HepG2 (cell line): ENCODE results near the gene RNU7-1. TPM values are rescaled to one million over a fixed set of nuclear protein-coding genes. Genes with fewer than 3 reads are reported as not detected.

ENCODE experiments used
- AHDC1 ChIP-seq: sonication (generic); formaldehyde crosslinking; IDR thresholded peaks from 2 replicates; pipeline ENCODE4 v1.5.1; 2020; ENCODE audit warnings: mild to moderate bottlenecking, missing genetic modification reagents, borderline replicate concordance
- ARNTL ChIP-seq: sonication (generic); formaldehyde crosslinking; IDR thresholded peaks from 2 replicates; pipeline ENCODE4 v1.4.0; 2020; ENCODE audit warnings: mild to moderate bottlenecking, missing genetic modification reagents
- ATF7 ChIP-seq, 2 experiments: fragments of 450-650 bp in 1 of 2; sonication (generic) in 1 of 2; formaldehyde crosslinking in 1 of 2; IDR thresholded peaks; 2 replicates each; pipeline versions ENCODE4 v1.4.0 to v1.6.1; 2016 to 2020; ENCODE audit warnings: antibody characterized with exemption in 1 of 2, mild to moderate bottlenecking in 1 of 2, missing genetic modification reagents in 1 of 2
- GTF3A ChIP-seq: sonication (generic); formaldehyde crosslinking; conservative IDR thresholded peaks from 2 replicates; pipeline ENCODE4 v1.4.0; 2020; ENCODE audit warnings: mild to moderate bottlenecking, missing genetic modification reagents
- KDM3A ChIP-seq: IDR thresholded peaks from 2 replicates; pipeline ENCODE4 v1.6.1; 2018; ENCODE audit warnings: low read depth, missing compliant biosample characterization
- KLF9 ChIP-seq: IDR thresholded peaks from 2 replicates; pipeline ENCODE4 v1.6.1; 2016; ENCODE audit warnings: low read depth
- MLLT10 ChIP-seq: sonication (generic); formaldehyde crosslinking; IDR thresholded peaks from 2 replicates; pipeline ENCODE4 v1.4.0; 2020; ENCODE audit warnings: missing genetic modification reagents
- NR2C2 ChIP-seq: sonication (generic); formaldehyde crosslinking; IDR thresholded peaks from 2 replicates; pipeline ENCODE4 v1.4.0; 2020; ENCODE audit warnings: missing genetic modification reagents, mild to moderate bottlenecking, moderate library complexity, borderline replicate concordance
- NR2F2 ChIP-seq: IDR thresholded peaks from 2 replicates; pipeline ENCODE4 v1.6.1; 2012; ENCODE audit warnings: low read depth, inconsistent platforms, borderline replicate concordance
- RXRA ChIP-seq: sonication (generic); formaldehyde crosslinking; IDR thresholded peaks from 2 replicates; pipeline ENCODE4 v1.5.1; 2020; ENCODE audit warnings: missing genetic modification reagents
- SAP130 ChIP-seq: IDR thresholded peaks from 2 replicates; pipeline ENCODE4 v1.6.1; 2016; ENCODE audit warnings: low read depth
- SRSF9 ChIP-seq: fragments of 200-400 bp; formaldehyde crosslinking; IDR thresholded peaks from 2 replicates; pipeline ENCODE4 v1.6.1; 2018; ENCODE audit warnings: borderline replicate concordance, mild to moderate bottlenecking, low read depth, low read length; ENCODE audit not compliant: insufficient read depth, poor library complexity, severe bottlenecking
- TEAD2 ChIP-seq: sonication (generic); formaldehyde crosslinking; IDR thresholded peaks from 2 replicates; pipeline ENCODE4 v1.9.0; 2021; ENCODE audit warnings: missing genetic modification reagents
- TOPORS ChIP-seq: sonication (generic); formaldehyde crosslinking; IDR thresholded peaks from 2 replicates; pipeline ENCODE4 v1.8.0; 2023; ENCODE audit warnings: mild to moderate bottlenecking, missing genetic modification reagents
- ZBTB44 ChIP-seq: sonication (generic); formaldehyde crosslinking; IDR thresholded peaks from 2 replicates; pipeline ENCODE4 v1.4.0; 2020; ENCODE audit warnings: missing genetic modification reagents
- ZFP36L2 ChIP-seq: sonication (generic); formaldehyde crosslinking; IDR thresholded peaks from 2 replicates; pipeline ENCODE4 v1.4.0; 2020; ENCODE audit warnings: missing genetic modification reagents
- ZNF558 ChIP-seq: sonication (generic); formaldehyde crosslinking; IDR thresholded peaks from 2 replicates; pipeline ENCODE4 v1.9.0; 2022; ENCODE audit warnings: mild to moderate bottlenecking, missing genetic modification reagents, borderline replicate concordance
- ZNF737 ChIP-seq: sonication (generic); formaldehyde crosslinking; IDR thresholded peaks from 2 replicates; pipeline ENCODE4 v1.5.0; 2020; ENCODE audit warnings: missing genetic modification reagents, mild to moderate bottlenecking, borderline replicate concordance
- polyA plus RNA-seq, 8 experiments: library from polyadenylated mRNA; depleted of rRNA in 3 of 8; stranded (reverse) in 7 of 8; unstranded in 1 of 8; fragments of >200 nt; fragmentation: Illumina TruSeq in 4 of 8; extraction: Trizol in 4 of 8; gene quantifications; 2 replicates each; pipeline versions ENCODE4 v1.2.1 to v1.2.3, GENCODE V29; 2011 to 2016; ENCODE audit warnings: low read depth in 4 of 8, missing spikeins in 1 of 8, mixed read lengths in 1 of 8; ENCODE audit not compliant: insufficient read depth in 1 of 8
- total RNA-seq, 5 experiments: library from RNA; depleted of rRNA; stranded (reverse); fragments of >200 nt; fragmentation: Illumina TruSeq; extraction: Trizol; gene quantifications; 2 replicates each; pipeline ENCODE4 v1.2.3, GENCODE V29; 2016; ENCODE audit warnings: low read depth in 1 of 5
- TF ChIP-seq, protein P1 (sequence below): sonication (generic); formaldehyde crosslinking; IDR thresholded peaks from 2 replicates; pipeline ENCODE4 v1.5.1; 2020; ENCODE audit warnings: missing genetic modification reagents, mild to moderate bottlenecking, borderline replicate concordance
- TF ChIP-seq, protein P2 (sequence below): sonication (generic); formaldehyde crosslinking; IDR thresholded peaks from 2 replicates; pipeline ENCODE4 v1.4.0; 2020; ENCODE audit warnings: low read depth, mild to moderate bottlenecking, missing genetic modification reagents

The RNU7-1 gene
- total and polyA plus RNA-seq, 2 of the 13 experiments (the other 11 are each of a cell fraction or from before 2014, with no cell fraction given) = not detected

GRCh38 chr12:6970096-6970527, 26.5 kb downstream of the RNU7-1 start (continued):
- 0 out of 2 replicates have a peak, but pooled peaks have one; percentile 37 for TF ChIP-seq AHDC1
- TF ChIP-seq NR2F2 = peak; percentile 68; the same call in 1 of the 2 replicates
- TF ChIP-seq, protein P1, sequence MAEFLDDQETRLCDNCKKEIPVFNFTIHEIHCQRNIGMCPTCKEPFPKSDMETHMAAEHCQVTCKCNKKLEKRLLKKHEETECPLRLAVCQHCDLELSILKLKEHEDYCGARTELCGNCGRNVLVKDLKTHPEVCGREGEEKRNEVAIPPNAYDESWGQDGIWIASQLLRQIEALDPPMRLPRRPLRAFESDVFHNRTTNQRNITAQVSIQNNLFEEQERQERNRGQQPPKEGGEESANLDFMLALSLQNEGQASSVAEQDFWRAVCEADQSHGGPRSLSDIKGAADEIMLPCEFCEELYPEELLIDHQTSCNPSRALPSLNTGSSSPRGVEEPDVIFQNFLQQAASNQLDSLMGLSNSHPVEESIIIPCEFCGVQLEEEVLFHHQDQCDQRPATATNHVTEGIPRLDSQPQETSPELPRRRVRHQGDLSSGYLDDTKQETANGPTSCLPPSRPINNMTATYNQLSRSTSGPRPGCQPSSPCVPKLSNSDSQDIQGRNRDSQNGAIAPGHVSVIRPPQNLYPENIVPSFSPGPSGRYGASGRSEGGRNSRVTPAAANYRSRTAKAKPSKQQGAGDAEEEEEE = no peak
- TF ChIP-seq ARNTL = 0 out of 2 replicates have a peak, but pooled peaks have one; percentile 38
- TF ChIP-seq GTF3A (CRISPR knock-in tag) = no peak
- no peak for TF ChIP-seq ZFP36L2 (CRISPR knock-in tag)
- TF ChIP-seq NR2C2 (CRISPR knock-in tag) = peak; percentile 97
- TF ChIP-seq, protein P2, sequence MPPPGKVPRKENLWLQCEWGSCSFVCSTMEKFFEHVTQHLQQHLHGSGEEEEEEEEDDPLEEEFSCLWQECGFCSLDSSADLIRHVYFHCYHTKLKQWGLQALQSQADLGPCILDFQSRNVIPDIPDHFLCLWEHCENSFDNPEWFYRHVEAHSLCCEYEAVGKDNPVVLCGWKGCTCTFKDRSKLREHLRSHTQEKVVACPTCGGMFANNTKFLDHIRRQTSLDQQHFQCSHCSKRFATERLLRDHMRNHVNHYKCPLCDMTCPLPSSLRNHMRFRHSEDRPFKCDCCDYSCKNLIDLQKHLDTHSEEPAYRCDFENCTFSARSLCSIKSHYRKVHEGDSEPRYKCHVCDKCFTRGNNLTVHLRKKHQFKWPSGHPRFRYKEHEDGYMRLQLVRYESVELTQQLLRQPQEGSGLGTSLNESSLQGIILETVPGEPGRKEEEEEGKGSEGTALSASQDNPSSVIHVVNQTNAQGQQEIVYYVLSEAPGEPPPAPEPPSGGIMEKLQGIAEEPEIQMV (CRISPR knock-in tag) = no peak
- TF ChIP-seq ZNF558 (CRISPR knock-in tag) = peak; percentile 48; the same call in 1 of the 2 replicates
- TF ChIP-seq KDM3A (CRISPR knock-in tag) = 0 out of 2 replicates have a peak, but pooled peaks have one; percentile 74
- no peak for TF ChIP-seq SRSF9
- TF ChIP-seq ATF7 (IDR thresholded peaks at IDR 0.05) = no peak
- peak; percentile 57; the same call in 1 of the 2 replicates for TF ChIP-seq ATF7 (CRISPR knock-in tag; IDR thresholded peaks at IDR 0.05)
- no peak for TF ChIP-seq ZBTB44 (CRISPR knock-in tag)
- TF ChIP-seq TEAD2 (CRISPR knock-in tag) = 0 out of 2 replicates have a peak, but pooled peaks have one; percentile 64
- TF ChIP-seq SAP130 (CRISPR knock-in tag) = no peak
- no peak for TF ChIP-seq MLLT10 (CRISPR knock-in tag)
- TF ChIP-seq RXRA (CRISPR knock-in tag) = no peak; the same call in 1 of the 2 replicates
- no peak for TF ChIP-seq TOPORS (CRISPR knock-in tag)
- no peak for TF ChIP-seq KLF9
- peak; percentile 80; the same call in 1 of the 2 replicates for TF ChIP-seq ZNF737 (CRISPR knock-in tag)
